Femur (tissue), 1 donor: ENCODE measurements around the gene C2orf76.
"Not testable (repeated sequence)": the region's sequence is repeated elsewhere in the genome, so short reads cannot be mapped to it uniquely, and the experiment has no call there.

Experiments
- DNase-seq: peaks from one replicate; pipeline ENCODE4 v3.0.0-alpha.2; 2017

The C2orf76 gene

DNA sequence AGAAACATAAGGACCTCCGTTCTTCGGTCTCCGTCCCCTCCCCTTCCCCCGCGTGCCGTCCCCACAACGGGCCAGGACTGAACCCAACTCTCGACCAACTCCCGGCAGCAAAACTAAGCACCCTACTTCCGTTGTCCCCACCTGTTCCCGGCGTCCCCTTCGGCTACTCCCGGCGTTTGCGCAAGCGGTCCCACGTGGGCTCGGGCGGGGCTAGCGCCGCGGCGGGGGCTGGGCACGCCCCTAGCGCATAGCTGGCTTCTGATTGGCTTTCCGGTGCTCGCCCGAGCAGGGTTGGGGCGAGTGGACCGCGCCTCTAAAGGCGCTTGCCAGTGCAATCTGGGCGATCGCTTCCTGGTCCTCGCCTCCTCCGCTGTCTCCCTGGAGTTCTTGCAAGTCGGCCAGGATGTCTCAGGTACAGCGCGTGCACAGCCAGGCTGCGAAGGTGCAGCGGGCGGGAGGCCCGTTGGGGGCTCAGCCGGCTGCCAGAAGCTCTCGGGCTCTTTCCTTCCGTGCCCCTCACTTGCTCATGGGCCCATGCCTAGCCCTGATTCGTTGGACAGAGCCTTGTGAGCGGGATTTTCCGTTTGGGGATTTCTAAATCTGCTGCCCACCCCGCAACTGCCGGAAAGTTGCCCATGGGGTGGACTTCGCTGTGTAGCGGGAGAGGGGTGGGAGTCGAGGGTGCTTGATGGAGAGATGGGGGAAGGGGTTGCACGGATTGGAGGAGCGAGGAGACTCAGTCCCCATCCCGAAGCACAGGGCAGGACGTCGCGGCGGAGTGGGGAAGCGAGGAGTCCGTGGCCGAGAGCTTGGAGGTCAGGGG, at the start of gene C2orf76, which contains the start of gene DBI:
Gene C2orf76 (minus strand): TSS at position 186 of the 823 bp plus-strand sequence. CDS start 26,875 bp downstream, outside the sequence.
Gene DBI (plus strand): TSS at position 329 of the 823 bp plus-strand sequence. CDS start 75 bp downstream, at position 404.
- DNase-seq = peak; percentile 97

DNA sequence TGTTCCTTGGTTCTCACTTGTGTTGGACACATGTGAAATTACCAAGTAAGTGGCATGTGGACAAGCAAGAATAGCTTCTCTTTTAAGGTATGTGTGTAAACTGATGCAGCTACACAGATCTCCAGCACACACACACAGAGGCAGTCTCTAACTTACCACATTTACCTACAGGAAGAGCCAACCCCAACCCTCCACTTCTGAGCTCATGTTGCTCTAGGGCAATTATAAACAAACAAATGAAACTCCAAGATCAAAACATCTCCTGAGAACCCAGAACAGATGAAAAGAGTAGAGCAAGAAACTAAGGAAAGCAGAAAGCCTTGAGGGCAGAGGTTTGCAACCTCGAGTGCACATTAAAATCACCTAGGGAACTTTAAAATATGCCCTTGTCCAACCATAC, 49.0 kb upstream of the C2orf76 start:
- no peak for DNase-seq

DNA sequence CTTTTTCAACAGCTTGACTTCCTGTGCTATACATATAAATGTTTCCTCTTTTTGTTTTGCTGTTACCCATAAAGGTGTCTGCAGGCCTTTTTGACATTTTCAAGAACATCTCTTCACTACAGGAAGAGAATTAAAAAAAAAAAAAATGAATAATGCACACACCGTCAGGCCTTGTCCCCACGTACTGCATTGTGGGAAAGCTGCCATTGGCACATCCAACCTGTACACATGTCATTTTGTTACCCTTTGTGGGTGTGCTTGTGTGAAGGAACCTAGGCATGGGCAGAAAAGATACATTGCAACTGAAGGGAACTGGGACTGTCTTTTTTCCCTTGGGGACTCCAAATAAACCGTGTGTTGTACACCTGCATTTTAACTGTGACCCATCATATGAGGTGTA, 48.3 kb upstream of the C2orf76 start:
- DNase-seq = no peak

DNA sequence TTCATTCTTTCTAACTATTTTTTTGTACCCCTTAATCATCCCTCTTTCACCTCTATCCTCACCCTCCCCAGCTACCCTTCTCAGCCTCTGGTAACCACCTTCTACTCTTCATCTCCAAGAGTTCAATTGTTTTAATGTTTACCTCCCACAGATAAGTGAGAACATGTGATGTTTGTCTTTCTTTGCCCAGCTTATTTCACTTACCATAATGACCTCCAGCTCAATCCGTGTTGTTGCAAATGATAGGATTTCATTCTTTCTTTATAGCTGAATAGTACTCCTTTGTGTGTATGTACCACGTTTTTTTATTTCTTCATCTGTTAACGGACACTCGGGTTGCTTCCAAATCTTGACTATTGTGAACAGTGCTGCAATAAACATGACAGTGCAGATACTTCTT, 42.9 kb upstream of the C2orf76 start:
- no peak for DNase-seq

DNA sequence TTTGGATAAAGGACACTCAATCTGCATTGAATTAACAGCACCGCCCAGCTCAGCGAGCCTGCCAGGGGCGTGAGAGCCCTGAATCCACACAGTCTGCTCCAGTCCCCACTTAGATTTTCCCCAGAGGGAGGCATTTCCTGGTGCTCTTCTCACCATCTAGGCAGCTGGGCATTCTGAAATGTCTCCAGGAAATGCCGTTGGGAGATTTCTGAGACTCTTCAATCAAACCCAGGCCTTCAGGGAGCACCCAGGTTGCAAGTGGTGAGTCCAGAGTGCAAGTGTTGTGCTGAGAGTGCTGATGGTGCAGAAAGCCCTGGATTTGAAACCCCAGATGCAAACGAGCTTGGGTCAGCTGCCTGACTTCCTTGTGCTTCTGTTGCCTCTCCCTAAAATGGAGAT, 41.6 kb upstream of the C2orf76 start:
- no peak for DNase-seq

DNA sequence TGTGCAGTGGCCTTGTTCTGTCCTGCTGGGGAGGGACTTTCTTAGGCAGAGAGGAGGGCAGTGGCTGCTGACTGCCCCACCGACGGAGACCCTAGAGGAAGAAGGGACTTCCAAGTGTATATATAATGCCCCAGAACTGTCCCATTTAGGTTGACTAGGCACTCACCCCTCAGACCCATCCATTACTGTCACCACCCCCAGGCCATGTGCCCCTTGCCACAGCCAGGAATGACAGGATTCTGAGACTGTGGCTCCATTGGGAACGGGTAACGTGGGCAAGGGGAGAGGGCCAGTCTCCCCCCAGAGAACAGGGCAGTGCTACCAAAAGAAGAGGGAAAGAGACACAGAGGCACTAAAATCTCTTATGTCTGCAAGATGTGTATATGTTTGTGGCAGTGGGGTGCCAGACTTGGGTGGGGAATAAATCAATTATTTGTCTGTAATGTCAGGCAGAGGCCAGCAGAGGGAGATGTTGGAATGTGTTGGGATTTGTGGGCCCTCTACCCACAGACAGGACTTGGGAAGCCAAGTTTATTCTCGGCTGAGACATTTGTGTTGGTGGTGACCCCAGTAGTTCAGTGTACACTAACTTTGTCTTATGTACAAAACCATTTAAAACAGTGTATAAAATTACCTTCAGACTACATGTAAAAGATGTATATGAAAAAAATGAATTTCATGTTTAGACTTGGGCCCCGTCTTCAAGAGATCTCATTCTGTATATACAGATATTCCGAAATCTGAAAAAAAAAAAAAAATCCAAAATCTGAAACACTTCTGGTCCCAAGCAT, 41.0 kb upstream of the C2orf76 start:
- DNase-seq = peak; percentile 65

DNA sequence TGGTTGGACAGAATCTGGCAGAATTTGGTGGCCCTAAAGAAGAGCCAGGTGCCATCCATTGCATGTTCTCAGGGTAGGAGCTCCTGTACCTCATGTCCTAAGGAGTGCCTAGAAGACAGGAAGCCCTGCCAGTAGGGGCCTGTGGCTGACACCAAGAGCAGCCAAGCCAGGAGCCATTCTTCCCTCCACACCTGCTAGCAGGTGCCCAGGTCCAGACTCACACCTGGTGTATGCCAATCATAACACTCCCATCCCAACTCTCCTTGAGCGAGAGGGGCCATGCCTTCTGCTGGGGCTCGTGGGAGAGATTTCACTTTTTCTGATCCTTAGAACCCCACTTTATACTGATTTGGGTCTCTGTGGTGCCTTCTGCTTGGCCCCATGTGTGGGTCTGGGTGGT, 38.5 kb upstream of the C2orf76 start:
- no peak for DNase-seq

DNA sequence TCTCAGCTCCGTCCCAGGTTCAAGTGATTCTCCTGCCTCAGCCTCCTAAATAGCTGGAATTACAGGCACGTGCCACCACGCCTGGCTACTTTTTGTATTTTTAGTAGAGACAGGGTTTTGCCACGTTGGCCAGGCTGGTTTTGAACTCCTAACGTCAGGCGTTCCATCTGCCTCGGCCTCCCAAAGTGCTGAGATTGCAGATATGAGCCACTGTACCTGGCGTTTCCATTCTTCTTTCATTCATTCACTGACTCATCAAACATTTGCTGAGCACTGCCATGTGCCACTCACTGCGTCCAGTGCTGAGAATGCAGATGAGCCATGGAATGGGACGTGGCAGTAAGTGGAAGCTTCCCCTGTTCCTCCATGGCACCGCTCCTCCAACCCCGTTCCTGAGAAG, 37.0 kb upstream of the C2orf76 start:
- not testable (repeated sequence) for DNase-seq

DNA sequence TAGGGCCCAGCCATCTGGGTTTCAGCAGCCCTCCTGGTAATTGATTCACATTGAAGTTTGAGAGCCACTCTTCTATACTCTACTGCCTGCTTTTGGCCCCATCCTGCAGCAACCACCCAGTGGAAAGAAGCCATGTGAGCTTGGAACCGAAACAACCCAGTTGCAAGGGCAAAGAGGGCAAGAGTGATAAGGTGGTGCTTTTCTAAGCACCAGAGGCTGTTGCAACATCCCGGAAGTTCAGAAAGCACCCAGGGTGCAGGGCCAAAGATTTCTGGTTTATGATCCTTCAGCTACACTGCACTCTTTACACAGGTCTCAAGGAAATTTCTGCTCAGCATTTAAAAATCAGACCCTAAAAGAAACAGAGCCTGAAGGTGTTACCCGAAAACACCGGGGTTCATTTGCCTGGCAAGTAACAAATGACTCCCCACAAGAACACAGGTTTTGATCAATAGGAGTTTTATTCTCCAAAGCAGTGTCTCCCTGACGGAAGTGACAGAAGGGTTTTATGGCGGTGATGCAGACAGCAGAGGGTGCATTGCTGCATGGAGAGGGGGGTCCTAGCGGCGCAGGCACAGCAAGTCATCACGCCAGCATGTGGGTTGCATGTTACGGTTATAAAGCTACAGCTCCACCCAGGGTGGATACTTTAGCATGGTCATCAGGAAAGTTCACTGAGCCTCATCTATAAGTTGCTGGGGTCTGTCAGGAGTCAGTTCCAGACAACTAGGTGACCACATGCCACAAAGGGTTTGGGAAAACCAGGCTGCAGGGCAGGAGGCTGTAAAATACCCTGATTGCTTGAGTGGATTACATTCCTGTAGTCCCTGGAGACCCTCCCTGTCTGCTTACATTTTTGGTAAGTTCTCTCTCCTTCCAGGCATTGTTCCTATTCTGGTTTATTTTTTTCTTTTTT, 36.3 kb upstream of the C2orf76 start:
- no peak for DNase-seq

DNA sequence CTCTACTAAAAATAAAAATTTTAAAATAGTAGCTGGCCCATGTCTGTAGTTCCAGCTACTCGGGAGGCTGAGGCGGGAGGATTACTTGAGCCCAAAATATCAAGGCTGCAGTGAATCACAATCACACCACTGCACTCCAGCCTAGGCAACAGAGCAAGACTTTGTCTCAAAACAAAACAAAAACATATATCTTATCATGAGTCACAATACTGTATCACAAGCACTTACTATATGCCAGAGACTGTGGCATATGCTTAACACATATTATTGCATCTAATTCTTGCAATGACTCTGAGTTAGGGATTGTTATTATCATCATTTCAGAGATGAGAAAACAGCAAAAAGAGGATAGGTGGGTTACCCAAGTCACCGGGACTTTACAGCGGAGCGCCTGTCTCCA, 35.5 kb upstream of the C2orf76 start:
- no peak for DNase-seq

DNA sequence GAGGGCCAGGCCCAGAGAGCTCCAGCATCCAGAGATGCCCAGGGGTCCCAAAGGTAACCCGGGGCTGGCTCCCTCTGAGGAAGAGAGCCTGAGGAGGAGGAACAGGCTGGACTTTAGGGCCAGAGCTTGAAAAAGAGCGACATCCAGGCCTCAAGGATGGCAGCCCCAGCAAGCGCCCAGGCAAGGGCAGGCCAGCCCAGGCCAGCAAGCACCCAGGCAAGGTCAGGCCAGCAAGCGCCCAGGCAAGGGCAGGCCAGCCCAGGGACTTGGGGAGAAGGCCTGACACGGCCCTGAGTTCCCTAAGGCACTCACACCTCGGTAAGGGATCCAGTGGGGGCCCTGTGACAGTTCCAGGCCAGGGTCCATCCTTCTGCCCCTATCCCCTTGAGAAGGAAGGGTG, 30.6 kb upstream of the C2orf76 start:
- no peak for DNase-seq

DNA sequence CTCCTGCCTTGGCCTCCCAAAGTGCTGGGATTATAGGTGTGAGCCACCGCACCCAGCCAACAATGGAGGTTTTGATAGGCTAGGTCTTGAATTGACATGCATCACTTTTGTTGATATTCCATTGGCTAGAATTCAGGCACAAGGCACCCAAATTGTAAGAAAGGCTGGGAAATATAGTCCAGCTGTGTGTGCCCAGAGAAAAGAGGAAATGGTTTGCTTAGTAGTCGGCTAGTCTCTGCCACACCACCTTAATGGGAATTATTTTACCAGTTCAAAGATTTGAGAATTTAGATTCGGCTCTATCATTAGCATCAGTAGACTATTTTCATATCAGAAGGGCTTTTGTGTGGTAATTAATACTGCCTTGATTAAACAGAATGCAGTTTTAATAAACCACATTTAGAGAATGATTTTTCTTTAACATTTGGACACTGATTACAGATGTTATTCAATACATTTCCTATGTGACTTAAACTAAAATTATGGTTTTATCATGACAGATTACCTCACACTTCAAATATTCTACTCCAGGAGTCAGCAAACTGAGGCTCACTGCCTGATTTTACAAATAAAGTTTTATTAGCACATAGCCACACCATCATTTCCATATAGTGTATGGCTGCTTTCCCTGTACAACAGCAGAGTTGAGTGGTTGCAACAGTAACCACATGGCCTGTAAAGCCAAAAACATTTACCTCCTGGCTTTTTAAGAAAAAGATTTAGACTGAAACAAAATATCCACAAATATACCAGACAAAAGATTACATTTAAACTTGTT, 27.5 kb upstream of the C2orf76 start:
- no peak for DNase-seq

DNA sequence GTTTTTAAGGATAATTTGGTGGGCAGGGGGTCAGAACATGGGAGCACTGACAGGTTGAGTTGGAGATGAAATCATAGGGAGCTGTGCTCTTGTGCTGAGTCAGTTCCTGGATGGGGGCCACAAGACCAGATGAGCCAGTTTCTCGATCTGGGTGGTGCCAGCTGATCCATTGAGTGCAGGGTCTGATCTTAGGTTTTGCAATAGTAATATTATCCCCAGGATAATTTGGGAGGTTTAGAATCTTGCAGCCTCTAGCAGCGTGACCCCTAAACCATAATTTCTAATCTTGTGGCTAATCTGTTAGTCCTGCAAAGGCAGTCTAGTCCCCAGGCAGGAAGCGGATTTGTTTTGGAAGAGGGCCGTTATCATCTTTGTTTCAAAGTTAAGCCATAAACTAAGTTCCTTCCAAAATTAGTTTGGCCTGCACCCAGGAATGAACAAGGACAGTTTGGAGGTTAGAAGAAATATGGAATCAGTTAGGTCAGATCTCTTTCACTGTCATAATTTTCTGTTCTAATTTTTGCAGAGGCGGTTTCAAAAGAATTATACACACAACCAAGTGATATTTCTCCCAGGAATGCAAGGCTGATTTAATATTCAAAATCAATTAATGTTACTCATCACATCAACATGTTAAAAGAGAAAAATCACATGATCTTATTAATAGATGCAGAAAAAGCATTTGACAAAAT, 23.1 kb upstream of the C2orf76 start:
- no peak for DNase-seq

DNA sequence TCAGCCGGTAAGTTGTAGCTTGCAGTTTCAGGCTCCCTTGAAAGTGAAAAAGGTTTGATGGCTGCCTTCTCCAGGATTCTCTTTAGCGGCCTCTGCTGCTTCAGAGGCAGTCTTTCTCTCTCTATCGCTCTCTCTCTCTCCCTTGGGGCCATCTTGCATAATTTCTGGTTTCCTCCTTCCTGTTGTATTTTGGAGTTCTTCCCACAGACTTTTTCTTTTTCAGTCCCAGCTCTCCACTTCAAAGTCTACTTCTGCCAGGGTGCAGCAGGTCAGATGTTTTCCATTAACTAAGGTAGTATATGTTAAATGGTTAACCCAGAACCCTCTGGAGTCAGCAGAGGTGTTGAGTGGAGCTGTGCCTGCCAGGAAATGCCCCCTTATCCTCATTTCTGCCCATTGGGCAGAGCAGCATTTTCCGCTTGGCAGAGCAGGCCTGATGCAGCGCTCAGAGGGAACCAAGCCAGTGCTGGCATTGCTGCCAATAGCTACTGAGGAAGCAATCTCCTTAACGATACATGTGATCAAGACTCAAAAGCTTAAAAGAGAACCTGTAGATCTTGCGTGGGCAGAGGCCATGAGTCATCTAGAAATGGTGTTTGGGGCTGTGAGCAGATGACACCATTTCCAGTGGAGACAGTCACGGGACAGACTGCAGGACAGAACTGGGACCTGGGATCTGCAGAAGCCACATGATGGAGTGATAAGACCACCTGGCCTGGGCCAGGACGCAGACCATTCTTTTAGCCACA, 20.9 kb upstream of the C2orf76 start:
- DNase-seq = peak; percentile 65

DNA sequence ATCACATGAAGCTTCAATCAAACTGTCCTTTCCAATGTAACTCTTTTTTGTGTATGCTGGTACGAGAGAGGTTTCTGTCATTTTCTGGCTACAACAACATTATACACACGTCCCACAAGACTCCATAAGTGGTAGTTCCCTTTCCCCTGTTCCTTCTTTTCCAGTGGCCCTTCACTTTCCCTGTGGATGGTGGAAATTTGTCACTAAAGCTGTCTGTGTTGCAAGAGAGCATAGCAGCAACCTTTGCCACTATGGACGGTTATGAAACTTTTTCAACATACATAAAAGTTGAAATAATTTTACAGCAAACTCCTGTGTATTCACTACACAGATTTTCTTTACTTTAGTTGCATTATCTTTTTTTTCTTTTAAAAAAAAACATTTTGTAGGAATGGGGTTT, 18.8 kb upstream of the C2orf76 start:
- no peak for DNase-seq

DNA sequence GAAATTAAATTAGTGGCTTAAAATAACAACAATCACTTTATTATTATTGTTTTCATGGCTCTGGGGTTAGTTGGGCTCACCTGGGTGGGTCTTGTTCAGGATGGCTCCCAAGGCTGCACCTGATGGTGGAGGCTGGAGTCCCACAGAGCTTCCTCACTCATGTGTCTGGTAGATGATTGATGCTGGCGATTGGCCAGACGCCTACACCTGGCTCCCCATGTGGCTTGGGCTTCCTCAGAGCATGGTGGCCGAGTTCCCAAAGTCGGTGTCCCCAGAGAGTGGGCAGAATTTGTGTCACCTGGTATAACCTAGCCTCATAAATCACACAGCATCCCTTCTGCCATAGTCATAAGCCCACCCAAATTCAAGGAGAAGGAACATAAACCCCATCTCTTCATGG, 18.3 kb upstream of the C2orf76 start:
- DNase-seq = no peak

DNA sequence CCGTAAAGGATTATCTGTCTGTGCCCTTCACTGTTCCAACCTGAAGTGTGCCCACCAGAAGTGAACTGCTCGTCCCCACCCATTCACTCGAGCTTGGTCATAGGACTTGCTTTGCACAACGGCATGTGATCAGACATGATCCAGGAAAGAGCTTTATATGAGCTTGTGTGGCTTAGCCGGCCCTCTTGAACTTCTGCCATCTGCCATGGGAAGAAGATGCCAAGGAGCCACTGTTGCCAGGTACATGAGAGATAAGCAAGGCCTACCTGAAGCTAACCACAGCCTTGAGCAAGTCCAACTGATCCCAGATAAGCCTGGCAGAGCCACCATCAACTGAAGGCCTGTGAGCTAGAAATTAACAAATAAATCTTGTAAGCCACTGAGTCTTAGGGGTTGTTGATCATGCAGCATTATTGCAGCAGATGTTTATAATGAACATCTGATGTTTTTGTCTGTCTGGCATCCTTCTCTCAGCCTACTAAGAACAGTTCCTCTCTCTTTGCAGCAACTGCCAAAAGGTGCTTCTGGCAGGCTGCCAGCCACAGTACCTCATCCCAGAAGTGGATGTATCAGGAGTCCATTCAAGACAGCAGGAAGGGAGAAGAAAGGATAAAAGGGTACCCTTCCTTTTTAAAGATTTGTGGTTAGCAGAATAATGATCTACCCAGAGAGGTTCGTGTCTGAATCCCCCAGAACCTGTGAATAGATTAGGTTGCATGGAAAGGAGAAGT, 16.9 kb upstream of the C2orf76 start:
- DNase-seq = no peak

DNA sequence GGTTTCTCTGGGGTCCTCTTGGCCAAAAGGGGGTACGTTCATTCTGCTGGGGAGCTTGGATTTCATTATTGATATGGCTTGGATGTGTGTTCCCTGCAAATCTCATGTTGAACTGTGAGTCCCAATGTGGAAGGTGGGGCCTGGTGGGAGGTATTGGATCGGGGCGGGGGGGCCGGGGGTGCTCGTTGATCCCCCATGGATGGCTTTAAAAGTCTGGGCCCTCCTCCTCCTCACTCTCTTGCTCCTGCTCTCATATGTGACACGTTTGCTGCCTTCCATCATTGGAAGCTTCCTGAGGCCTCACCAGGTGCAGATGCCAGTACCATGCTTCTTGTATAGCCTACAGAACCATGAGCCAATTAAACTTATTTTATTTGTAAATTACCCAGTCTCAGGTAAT, 11.9 kb upstream of the C2orf76 start:
- no peak for DNase-seq

DNA sequence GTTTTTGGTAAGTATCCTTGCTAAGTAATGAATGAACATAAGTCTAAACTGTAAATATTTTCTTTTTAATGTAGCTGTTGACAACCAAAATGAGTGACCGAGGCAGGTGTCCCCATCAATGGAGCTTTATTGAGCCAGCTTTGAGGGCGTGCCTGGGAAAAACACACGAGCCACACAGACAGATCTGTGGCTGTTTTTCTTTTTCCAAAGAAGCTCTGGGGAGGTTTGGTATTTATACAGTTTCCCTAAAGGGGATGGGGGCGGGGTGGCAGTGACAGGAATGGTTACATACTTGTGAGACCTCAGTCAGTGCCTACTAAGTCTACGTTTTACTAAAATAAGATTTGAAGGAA, 11.3 kb upstream of the C2orf76 start:
- peak; percentile 53 for DNase-seq
